Lung (tissue), 12 donors: ENCODE measurements around the gene TRIM41. TPM values are rescaled to one million over a fixed set of nuclear protein-coding genes. Genes with fewer than 3 reads are reported as not detected.
"Not testable (repeated sequence)": the region's sequence is repeated elsewhere in the genome, so short reads cannot be mapped to it uniquely, and the experiment has no call there.

Experiments used
- ATAC-seq: fragments of 200-7000 bp; cut with Tn5 transposase; one replicate; pipeline ENCODE4 v1.9.1; 2020; ENCODE audit warnings: moderate number of reproducible peaks; ENCODE audit not compliant: insufficient read depth, low FRiP score
- DNase-seq, 3 donors: peaks; one replicate each; pipeline ENCODE4 v3.0.0-alpha.2; 2013 to 2017
- H3K27ac ChIP-seq, 2 donors: one replicate each; pipeline ENCODE4 v1.5.1; 2013; ENCODE audit warnings: mild to moderate bottlenecking in 2 of 2, moderate library complexity in 2 of 2, control low read depth in 1 of 2, inconsistent platforms in 1 of 2, low read depth in 1 of 2, low read length in 1 of 2
- H3K27me3 ChIP-seq, 3 donors: one replicate each; pipeline ENCODE4 v1.5.1; 2013; ENCODE audit warnings: low read length in 2 of 3; ENCODE audit not compliant: control insufficient read depth in 3 of 3, insufficient read depth in 3 of 3
- H3K36me3 ChIP-seq, 4 donors: one replicate each; pipeline ENCODE4 v1.5.1; 2013; ENCODE audit warnings: low read length in 4 of 4, mild to moderate bottlenecking in 1 of 4, moderate library complexity in 1 of 4; ENCODE audit not compliant: control insufficient read depth in 4 of 4, insufficient read depth in 4 of 4
- H3K4me1 ChIP-seq, 5 donors: one replicate each; pipeline ENCODE4 v1.5.1; 2013; ENCODE audit warnings: low read length in 5 of 5, mild to moderate bottlenecking in 2 of 5, moderate library complexity in 1 of 5; ENCODE audit not compliant: control insufficient read depth in 5 of 5, insufficient read depth in 5 of 5
- H3K4me3 ChIP-seq: one replicate; pipeline ENCODE4 v1.5.1; 2013; ENCODE audit warnings: mild to moderate bottlenecking, control low read depth, moderate library complexity
- H3K9ac ChIP-seq, 2 donors: one replicate each; pipeline ENCODE4 v1.5.1; 2013; ENCODE audit warnings: low read length in 2 of 2, control low read depth in 1 of 2; ENCODE audit not compliant: insufficient read depth in 1 of 2
- H3K9me3 ChIP-seq, 4 donors: one replicate each; pipeline ENCODE4 v1.5.1; 2013; ENCODE audit warnings: low read length in 3 of 4, mild to moderate bottlenecking in 1 of 4, moderate library complexity in 1 of 4; ENCODE audit not compliant: control insufficient read depth in 4 of 4, insufficient read depth in 3 of 4
- WGBS, 2 donors: extraction: QIAGEN DNeasy Blood & Tissue Kit; methylation state at CpG; one replicate each; pipeline ENCODE4 v1.1.7; 2013; 5-methylcytosine and 5-hydroxymethylcytosine counted together
- polyA plus RNA-seq, 2 donors: library from polyadenylated mRNA; stranded (reverse); fragments of 200-250 nt; gene quantifications; one replicate each; pipeline ENCODE4 v1.2.1, GENCODE V29; 2013
- total RNA-seq, 2 donors: library from RNA; depleted of rRNA in 1 of 2; stranded (reverse); fragments of >200 nt in 1 of 2; gene quantifications; one replicate each; pipeline ENCODE4 v1.2.1, GENCODE V29; 2014 to 2021
- TF ChIP-seq, protein P1 (sequence below): IDR thresholded peaks from 2 replicates; pipeline ENCODE4 v1.5.1; 2012; ENCODE audit warnings: mild to moderate bottlenecking; ENCODE audit errors: control extremely low read depth, extremely low read depth
- donor health status: control.
- donor health status: control.
- donor health status: Bipolar disorder and iron deficiency.
- donor health status: healthy.
- donor health status: DM: yes; HTN: yes; CAD: no.

Gene TRIM41
- total and polyA plus RNA-seq, 4 donors: 13.1 to 38.6 (median 22.2) TPM

DNA sequence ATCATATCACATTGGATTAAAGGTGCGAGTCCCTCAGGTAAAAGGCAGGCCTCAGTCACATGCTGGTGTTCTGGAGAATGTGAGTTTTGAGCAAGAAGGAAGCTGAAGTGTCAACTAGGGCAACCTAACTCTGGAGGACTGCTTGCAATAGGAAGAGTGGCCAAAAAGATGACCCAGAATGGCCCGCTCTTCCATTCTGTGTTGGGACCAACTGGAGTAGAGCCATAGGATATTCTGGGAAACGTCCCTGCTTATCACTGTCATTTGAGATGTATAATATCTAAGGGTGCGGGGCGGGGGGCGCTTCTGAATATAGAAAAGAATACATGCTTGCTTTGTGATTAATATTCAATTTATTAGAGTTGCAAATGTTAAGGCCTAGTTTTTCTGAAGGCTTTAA lies 11.0 kb upstream of the TRIM41 start:
- no peak overlapping the region for H3K27ac ChIP-seq
- H3K27me3 ChIP-seq: peaks cover 0 to 27% (median 15%) of the 10 kb centered on the region in 3 donors
- 93 to 97% methylated on average over 6 of the region's 6 CpGs for WGBS, 2 donors
- H3K9ac ChIP-seq: no peak overlapping the region
- no peak overlapping the region for H3K4me3 ChIP-seq
- no peak for DNase-seq
- peaks cover 0 to 9% (median 5%) of the 10 kb centered on the region in 5 donors for H3K4me1 ChIP-seq
- TF ChIP-seq, protein P1, sequence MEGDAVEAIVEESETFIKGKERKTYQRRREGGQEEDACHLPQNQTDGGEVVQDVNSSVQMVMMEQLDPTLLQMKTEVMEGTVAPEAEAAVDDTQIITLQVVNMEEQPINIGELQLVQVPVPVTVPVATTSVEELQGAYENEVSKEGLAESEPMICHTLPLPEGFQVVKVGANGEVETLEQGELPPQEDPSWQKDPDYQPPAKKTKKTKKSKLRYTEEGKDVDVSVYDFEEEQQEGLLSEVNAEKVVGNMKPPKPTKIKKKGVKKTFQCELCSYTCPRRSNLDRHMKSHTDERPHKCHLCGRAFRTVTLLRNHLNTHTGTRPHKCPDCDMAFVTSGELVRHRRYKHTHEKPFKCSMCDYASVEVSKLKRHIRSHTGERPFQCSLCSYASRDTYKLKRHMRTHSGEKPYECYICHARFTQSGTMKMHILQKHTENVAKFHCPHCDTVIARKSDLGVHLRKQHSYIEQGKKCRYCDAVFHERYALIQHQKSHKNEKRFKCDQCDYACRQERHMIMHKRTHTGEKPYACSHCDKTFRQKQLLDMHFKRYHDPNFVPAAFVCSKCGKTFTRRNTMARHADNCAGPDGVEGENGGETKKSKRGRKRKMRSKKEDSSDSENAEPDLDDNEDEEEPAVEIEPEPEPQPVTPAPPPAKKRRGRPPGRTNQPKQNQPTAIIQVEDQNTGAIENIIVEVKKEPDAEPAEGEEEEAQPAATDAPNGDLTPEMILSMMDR: no peak
- no peak for ATAC-seq
- no peaks in the 10 kb centered on the region for H3K36me3 ChIP-seq
- H3K9me3 ChIP-seq: no peaks in the 10 kb centered on the region

DNA sequence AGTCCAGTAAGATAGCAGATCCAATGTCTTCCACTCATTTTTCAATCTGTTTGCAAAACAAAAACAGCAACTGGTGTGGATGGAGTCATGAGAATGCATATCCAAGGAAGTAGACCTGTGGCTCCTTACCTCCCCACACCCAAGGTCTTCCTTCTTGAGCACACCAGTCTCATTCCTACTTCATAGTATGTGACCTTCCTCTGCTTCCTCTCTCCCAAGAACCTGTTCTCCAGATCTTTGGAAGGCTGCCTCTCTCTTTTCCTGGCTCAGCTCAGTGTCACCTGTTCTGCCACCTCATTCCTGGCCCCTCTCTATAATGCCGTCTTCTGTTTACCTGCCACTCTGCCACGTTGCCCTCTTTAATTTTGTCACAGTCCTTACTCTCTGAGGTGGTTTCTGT lies 10.1 kb upstream of the TRIM41 start:
- Histone ChIP-seq H3K27ac (no peak overlapping the region), H3K36me3 (no peaks in the 10 kb centered on the region), H3K9ac (no peak overlapping the region), H3K4me3 (no peak overlapping the region), H3K27me3 (peaks cover 0 to 27% (median 15%) of the 10 kb centered on the region in 3 donors), H3K9me3 (no peaks in the 10 kb centered on the region), H3K4me1 (peaks cover 0 to 17% (median 6%) of the 10 kb centered on the region in 5 donors)
- WGBS, 2 donors: 62 to 80% methylated on average over 2 of the region's 2 CpGs
- no peak for DNase-seq
- no peak for ATAC-seq
- TF ChIP-seq, protein P1: no peak

GRCh38 chr5:181214249-181214648 lies 8.8 kb upstream of the TRIM41 start:
- 82 to 95% methylated on average over 10 of the region's 10 CpGs for WGBS, 2 donors
- H3K9ac ChIP-seq, H3K36me3 ChIP-seq, DNase-seq, H3K4me3 ChIP-seq, ATAC-seq, H3K9me3 ChIP-seq, H3K27ac ChIP-seq: not testable (repeated sequence)
- Histone ChIP-seq H3K27me3 (peaks cover 0 to 32% (median 18%) of the 10 kb centered on the region in 3 donors), H3K4me1 (peaks cover 0 to 18% (median 6%) of the 10 kb centered on the region in 5 donors)

DNA sequence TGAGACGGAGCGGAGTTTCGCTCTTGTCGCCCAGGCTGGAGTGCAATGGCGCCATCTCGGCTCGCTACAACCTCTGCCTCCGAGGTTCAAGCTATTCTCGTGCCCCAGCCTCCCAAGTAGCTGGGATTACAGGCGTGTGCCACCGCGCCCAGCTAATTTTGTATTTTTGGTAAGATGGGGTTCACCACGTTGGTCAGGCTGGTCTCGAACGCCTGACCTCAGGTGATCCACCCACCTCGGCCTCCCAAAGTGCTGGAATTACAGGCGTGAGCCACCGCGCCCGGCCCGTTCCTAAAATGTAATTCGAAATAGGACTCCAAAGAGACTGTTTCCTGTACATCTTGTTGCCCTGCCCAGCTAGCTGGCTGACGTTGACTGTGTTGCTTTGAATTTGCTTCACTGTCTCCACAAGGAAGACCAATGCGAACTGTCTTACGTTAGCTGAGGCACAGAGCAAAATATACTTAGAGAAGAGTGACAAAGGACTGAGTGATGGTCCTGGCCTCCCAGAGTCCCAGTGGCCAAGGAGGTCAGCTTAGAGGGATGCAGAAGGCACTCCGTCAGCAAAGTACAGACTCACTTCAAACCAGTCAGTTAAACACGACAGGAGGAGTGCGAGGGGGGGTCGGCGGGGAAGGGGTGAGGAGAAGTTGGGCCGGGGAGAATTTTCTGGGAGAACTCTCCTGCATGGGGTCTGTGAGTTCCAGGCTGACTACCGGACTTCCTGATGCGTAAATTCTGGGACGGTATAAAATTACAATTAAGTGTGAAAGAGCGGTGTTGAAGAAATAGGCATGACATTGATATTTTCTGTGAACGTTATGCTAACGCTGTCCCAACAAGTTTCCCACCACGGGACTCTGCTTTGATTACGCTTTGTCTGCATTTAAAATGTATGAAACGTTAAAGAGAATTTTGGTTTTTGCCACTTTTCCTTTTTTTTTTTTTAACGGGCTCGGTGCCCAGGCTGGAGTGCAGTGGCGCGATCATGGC lies 6.8 kb upstream of the TRIM41 start:
- Histone ChIP-seq H3K9ac (peak overlapping the region in 1 of 2 donors; percentile 42), H3K27me3 (peaks cover 0 to 43% (median 28%) of the 10 kb centered on the region in 3 donors), H3K9me3 (no peaks in the 10 kb centered on the region), H3K4me3 (no peak overlapping the region), H3K4me1 (peaks cover 0 to 23% (median 6%) of the 10 kb centered on the region in 5 donors), H3K27ac (peak overlapping the region in 1 of 2 donors; percentile 35), H3K36me3 (no peaks in the 10 kb centered on the region)
- WGBS, 2 donors: 19 to 35% methylated on average over 44 of the region's 44 CpGs
- DNase-seq (no peak), ATAC-seq (no peak)
- TF ChIP-seq, protein P1: no peak
